Activated CD4-positive, alpha-beta T cell treated with anti-CD3 and anti-CD28 coated beads for 1 hour (primary cell): ENCODE measurements around the gene DRAM2.

Source experiments
- DNase-seq: peaks from one replicate; pipeline ENCODE4 v3.0.0-alpha.2; 2020

DRAM2 gene

DNA sequence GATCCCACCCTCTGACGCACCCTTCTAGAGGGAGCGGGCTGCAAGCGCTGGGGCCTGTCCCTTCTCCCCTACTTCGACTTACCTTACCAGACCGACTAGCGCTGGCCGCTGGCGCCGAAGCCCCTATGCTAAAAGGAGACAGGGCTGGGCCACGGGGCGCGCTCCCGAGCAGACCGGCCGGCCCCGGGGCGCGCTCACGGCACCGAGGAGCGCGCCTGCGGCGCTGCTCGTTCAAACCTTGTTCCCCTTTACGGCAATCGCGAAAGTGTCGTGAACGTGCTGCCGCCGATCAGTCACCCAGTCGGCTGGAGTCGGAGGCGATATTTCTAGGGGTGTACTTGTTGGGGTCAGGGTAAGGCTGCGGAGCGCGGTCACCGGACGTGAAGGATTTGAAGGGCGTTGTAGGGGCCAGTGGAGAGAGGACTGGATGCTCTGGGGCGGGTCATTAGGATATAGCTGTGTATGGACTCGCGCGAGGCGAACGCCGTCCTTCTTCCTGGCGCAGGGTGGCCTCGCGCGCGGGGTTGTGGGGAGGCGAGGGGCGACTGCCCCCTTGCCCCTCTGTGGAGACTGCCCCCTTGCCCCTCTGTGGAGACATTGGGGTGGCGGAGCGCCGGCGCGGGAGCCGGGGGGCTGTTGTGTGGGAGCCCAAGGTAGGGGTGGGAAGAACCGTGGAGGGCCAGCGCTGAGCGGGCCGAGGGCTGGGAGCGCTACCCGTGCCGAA, at the start of gene DRAM2, which contains the start of gene CEPT1:
Gene DRAM2, minus strand, starts transcription at position 138 of the 724 bp plus-strand sequence. CDS start 8,539 bp downstream, outside the sequence.
Gene CEPT1, plus strand, starts transcription at position 268 of the 724 bp plus-strand sequence. CDS start 7,492 bp downstream, outside the sequence.
- DNase-seq: peak; percentile 83

DNA sequence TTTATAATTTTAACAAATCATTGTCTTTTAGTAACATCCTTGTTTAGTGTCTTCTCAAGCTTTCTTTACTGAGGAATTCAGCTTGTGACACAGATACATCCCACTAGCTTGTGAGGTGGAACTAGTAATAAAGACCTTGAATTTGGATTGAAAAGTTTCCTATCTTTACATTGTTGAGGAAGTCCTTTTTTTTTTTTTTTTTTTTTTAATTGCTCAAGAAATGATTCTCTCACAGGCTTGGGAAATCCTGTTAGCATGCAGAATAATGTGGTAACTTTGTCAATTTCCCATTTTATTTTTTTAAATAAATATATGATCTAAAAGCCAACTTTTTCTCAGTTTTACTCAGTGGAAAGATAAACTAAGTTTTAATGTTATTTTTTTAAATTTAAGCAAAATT, 44.8 kb upstream of the DRAM2 start:
- no peak for DNase-seq

DNA sequence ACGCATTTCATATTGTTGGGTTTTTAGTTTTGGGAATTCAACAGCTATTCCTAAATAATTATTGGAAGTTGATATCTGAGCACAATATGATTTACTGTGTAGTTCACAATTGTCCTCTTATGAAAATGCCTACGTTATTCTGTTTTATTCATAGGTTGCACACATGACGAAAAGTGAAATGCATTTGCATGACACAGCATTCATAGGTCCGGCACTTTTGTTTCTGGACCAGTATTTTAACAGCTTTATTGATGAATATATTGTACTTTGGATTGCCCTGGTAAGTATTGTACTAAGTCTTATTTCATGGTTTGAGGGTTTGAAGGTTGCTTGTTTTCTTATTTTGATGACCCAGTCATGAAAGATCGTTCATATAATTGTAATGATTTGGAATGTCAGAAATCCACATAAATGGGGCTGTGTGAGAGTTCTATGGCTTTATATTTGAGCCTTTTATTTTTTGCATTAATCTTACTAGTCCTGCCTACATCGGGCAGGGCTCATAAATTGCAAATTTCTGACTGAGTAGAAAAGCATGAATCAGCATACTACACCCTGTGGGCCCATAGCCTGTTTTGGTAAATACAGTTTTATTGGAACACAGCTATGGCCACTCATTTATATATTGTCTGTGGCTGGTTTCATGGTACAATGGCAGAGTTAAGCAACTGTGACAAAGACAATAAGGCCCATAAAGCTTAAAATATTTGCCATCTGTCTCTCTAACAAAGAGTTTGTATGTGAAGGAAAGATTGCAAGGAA, 43.6 kb upstream of the DRAM2 start:
- no peak for DNase-seq

DNA sequence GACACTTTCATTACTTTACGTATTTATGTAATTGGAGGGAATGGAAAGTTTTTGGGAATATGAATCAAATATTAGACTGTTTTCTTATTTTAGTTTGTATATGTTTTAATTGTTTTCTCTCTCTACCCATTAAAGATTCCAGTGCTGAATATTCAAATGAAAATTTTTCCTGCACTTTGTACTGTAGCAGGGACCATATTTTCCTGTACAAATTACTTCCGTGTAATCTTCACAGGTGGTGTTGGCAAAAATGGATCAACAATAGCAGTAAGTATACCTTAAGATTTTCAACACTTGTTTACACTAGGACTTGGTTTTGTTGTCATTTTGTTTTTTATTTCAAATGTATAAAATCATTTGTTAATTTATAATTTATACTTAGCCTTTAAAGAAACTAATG, 42.2 kb upstream of the DRAM2 start:
- DNase-seq: no peak

DNA sequence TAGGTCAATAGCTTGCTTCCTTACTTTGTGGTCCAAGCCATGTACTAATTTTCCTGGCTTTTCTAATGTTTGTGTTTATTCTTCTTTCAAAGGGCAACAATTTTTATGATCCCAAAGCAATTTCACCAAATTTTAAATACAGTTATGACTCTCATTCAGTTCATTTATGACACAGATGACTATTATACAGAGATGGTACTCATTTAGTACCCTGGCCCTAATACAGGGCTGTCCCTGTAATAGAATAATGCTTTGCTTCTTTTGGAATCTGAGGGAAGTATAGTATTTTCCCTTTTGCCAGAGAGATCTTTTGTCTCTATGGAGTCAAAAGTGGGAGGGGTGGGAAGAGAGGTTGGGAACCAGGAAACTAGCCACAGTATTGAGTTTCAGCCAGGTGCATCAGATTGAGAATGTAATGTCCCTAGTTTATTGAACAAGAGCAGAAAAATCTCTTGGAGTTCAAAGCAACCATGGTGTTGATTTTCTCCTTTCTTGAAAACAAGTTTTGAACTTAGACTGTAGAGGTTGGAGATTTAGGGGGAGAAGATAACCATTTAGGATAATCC, 40.2 kb upstream of the DRAM2 start:
- no peak for DNase-seq

DNA sequence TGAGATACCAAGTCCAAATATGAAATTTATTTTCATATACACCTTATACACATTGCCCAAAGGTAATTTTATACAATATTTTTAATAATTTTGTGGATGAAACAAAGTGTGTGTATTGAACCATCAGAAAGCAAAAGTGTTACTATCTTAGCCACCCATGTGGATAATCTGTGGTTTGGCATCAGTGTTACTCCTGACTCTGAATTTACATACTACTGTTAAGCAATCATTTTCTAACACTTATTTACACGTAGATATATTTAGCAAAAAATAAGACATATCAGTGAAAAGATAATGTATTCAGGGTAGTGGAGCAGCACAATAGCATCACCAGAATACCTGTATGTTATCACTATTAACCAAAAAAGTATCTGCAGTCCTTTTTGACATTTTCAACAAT, 36.8 kb upstream of the DRAM2 start:
- no peak for DNase-seq

DNA sequence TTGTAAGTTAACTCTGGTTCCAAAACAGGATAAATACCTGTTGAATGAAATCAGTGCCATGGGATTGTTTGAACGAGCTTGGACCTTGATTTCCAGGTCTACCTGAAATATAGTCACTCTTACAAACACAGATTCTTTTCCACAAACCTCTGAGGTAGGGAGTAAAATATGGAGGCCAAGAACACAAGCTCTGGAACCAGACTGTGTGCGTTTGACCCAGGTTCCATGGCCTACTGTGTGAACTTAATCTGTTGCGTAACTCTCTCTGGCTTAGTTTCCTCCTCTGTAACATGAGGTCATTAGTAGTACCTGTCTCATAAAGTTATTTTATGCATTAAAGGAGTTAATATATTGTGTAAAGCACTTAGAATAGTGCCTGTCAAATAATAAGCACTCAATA, 35.5 kb upstream of the DRAM2 start:
- DNase-seq: no peak

DNA sequence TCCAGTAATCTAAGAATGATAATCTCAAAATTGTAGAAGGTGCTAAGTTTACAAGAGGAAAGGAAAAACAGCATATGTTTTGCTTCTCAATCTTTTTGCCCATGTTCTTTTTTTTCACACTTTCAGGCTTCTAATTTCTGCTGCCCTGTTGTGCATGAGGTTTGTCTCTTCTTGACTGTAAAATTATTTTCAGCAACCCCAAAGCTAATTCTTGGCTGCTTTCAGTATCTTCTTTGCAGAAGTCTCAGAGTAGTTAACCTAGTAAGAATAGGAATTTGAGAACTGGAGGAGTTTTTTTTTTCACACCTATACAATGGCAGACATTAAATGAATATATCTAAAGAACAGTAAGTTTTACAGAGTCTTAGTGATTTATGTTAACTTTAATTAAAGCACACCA, 34.2 kb upstream of the DRAM2 start:
- DNase-seq: no peak

DNA sequence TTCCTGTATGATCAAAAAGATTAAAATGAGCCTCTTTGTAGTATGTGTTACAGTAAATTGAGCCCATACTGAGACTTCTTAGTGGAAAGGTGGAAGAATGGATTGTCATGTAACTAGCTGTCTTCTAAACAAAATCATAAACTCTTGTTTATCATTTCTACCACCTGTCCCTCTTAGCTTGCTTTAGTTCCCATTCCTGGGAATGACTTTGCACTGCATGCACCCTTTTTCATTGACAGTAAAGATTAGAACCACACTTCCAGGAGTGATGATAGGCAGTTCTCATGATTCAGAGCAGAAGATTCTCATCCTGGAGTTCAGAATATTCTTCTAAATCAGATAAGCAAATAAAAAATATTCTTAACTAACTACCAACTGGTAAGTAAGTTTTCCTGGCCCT, 32.6 kb upstream of the DRAM2 start:
- no peak for DNase-seq

DNA sequence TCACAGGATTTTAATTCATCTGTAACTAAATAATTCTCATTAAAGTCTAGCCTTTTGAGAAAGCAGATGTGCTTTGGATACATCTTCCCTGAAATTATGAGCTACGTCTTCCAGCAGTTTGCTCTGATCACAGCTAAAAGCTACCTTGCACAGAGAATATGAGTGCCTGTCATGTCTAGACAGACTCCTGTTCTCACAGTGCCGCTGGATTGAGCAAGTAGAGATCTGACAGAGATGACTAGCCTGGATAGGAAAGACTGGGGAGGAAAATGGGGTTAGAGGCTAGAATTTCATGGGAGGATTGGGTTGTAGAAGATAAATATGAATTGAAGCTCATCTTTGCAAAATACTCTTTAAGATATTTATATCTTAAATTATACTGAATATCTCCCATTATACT, 24.3 kb upstream of the DRAM2 start:
- no peak for DNase-seq

DNA sequence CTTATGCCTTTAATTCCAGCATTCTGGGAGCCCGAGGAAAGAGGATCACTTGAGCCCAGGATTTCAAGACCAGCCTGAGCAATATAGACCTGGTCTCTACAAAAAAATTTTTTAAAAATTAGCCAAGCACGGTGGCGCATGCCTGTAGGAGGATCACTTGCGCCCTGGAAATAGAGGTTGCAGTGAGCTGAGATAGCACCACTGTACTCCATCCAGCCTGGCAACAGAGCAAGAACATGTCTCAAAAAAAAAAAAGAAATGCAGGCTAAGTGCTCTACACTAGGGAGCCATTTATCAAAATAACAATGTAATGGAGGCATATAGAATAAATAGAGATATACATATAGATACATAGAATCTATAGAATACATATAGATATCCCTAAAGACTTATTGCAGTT, 23.5 kb upstream of the DRAM2 start:
- DNase-seq: no peak

DNA sequence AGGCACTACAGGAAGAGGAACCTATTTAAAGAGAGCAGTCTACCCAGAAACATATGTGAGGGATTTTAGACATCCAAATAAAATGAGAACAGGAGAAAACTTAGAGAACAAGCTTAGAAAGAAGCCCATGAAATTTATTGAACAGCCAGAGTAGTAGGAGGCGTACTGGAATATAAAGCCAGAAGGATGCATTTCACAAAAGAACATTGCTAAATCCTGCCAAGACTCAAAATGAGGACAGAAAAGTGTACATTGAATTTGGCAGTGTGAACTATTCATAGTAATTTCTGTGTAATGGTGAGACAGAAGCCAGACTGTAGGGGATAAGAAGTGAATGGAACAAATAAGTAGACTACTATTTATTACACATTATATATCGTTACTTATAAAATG, 22.6 kb upstream of the DRAM2 start:
- no peak for DNase-seq

DNA sequence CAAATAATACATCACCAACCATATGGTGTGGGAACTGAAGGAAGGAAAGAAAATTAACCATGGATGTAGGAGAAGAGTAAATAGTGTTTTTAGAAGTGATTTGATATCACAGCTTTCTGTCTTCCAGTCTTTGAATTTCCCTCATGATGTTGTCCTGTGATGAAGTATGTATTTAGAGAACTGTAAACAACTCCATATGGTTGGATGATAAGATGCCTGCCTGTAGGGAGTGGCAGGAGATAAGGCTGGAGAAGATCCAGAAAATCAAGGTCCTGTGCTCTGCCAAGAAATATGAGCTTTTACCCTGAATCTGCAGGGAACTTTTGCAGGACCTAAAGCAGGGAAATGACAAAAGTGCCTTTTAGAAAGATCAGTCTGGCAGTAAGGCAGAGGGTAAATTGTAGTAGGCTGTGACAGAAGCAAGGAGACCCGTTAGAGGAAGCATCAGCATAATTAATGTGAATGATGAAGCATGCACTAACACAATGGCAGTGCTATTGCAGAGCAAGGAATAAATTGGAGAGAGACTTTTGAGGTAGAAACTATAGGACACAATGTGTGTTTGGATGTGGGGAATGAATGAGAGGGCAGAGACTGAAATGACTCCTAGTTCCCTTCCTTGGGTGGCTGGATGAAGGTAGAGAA, 22.1 kb upstream of the DRAM2 start:
- DNase-seq: no peak

DNA sequence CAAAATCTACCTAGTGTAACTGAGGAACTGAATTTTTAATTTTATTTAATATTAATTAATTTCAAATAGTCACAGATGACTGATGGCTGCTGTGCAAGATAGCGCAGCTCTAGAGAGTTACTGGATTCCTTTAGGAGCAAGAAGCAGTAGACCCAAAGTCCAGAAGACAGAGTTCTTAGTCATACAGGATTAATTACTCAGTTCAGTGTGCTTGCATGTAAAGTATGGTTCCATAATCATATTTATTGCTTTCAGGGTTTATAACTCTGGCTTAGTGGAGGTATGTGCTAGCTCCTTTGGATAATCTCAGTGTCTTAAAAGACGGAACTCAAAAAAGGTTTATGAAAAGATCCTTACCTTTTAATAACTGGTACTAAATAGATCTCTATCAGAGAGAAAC, 17.5 kb upstream of the DRAM2 start:
- DNase-seq: no peak

DNA sequence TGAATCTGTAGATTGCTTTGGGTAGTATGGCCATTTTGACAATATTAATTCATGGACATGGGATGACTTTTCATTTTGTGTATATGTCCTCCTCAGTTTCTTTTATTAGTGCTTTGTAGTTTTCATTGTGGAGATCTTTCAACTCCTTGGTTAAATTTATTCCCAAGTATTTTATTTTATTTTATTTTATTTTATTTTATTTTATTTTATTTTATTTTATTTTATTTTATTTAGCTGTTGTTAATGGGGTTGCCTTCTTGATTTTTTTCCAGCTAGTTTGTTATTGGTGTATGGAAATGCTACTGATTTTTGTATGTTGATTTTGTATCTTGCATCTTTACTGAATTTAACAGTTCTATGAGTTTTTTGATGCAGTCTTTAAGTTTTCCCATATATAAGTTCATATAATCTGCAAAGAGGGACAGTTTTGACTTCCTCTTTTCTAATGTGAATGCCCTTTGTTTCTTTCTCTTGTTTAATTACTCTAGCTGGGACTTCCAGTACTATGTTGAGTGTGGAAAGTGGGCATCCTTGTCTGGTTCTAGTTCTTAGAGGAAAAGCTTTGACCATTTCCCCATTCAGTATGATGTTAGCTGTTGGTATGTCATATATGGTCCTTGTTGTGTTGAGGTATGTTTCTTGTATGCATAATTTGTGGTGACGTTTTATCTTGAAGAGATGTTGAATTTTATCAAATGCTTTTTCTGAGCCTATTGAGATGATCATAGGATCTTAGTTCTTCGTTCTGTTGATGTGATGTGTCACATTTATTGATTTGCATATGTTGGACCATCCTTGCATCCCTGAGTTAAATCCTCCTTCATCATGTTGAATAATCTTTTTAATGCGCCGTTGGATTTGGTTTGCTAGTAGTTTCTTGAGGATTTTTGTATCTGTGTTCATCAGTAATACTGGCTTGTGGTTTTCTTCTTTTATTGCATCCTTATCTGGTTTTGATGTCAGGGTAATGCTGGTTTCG, 14.4 kb upstream of the DRAM2 start:
- DNase-seq: no peak

DNA sequence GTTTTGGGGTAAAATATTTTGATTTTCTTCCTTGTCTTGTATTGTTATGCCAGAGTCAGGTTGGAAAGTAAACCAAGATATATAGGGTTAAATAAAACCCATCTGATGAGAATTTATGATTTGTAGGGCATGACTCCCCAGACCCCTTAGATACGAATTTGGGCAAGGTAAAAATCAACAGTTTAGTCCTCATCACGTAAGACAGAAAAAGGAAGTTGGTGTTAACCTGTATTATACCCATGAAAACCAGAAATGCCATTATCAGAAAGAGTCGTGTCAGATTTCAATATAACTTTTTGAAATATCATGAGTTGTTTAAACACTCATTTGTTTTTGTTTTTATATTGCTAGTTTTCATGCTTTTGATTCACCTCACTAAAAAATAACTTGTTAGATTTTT, 11.9 kb upstream of the DRAM2 start:
- no peak for DNase-seq

DNA sequence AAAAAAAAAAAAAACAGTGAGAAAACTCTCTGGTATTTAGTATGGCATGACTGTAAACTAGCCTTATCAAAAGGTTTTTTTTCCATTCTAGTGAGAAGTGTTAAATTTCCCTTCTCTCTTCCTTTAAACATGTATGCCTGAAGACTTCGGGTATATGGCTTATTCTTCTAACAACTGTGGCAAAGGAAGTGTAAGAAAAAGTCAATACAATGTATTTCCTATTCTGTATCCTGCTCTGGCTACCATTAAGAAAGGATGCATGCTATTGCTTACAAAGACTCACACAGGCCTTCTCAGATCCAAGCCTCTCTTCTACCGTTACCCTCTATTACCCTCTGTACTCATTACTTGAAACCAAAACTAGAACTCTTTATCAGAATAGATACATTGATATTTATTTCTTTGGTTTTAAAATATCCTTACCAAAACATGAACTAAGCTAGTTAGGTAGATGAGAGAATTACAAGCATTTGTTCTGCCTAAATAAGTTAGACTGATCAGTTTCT, 8.5 kb upstream of the DRAM2 start:
- DNase-seq: no peak

DNA sequence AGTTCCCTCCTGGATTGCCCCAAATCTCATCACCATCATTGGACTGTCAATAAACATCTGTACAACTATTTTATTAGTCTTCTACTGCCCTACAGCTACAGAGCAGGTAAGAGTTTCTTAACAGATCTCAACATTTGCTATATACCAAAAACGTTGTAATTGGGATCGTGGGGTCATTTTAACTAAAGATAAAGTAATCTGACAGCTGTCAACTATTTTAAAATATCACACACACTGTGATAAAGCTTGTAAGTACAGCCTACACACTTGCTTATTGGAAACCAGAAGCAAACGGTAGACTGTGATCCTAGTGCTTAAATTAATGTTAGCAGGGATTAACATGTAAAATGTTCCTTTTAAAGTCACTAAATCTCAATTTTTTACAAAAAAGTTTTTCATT, 8.1 kb upstream of the DRAM2 start:
- DNase-seq: no peak

DNA sequence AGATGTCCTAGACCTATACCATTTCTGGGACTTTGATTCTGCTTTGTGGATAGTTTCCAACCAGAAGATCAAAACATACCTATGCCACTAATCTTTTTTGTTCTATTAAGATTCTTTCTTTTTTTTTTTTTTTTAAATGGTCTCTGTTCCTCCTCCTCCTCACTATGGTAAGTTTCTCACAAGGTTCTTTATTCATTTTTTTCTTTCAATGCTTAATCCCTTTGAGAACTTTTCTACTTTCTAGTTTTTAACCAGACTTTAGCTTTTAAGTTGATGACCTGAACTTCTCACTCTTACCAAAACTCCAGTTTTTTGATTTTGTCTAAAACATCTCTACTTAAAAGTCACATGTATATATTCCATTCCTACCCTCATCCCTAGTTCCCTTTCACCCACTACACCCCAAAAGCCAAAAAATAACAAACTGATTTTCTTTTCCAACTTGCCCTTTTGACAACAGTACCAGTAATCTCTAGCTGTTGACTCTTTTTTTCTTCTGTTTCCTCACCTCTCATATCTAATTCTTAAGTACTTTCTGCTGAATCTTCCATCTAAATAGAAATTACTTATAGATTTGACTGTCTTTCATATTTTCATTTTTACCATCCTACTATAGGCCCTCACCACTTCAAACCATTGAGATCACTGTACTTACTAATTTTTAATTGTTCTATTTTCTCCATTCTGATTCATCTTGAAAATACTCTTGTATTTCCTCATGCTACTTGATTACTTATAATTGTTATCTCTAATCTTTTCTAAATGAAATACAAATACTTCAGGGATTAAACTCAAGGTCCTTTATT, 6.3 kb upstream of the DRAM2 start:
- no peak for DNase-seq

DNA sequence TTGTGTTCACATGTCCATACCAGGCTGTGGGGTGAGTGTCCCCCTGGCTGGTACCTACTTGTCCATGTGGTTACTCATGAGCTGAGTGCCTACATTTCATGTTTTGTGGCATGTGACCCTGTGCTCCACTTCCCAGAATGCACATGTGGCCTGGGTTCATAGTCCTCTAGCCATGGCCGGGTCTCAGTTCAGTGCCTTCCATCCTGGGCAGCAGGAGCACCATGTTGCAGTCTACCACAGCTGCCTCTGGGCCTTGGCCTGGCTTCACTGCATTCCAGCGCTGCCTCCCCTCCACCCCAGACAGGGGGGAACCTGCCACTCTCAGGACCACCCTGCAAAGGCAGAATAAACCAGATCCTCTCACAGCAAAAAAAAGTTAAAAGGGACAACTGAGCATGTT, 5.6 kb upstream of the DRAM2 start:
- no peak for DNase-seq

DNA sequence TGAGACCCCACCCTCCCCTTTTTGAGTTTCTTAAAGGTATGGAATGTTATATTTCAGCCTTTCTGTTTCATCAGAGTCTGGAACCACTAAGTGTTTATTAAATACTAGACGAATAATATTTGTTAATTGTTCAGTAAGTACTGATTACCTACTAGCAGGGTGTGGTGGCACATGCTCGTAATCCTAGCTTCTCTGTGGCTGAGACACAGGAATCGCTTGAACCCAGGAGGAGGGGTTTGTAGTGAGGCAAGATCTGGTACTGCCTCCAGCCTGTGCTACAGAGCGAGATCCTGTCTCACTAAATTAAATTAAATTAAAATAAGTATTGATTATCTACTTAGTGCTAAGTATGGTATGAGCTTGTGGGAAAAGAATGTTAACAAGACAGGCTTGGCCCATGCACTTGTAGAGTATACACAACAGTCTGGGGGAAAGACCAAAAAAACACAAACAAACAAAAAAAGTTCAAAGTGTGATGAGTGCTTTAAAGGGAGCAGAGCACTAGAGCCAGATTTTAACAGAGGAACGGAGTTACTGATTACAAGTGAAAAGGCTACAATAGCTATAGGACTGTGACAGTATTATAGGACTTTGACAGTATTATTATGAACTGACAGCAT, 2.6 kb upstream of the DRAM2 start:
- no peak for DNase-seq
